ENCODE data around the gene RAD52. TPM values are rescaled to one million over a fixed set of nuclear protein-coding genes. Genes with fewer than 3 reads are reported as not detected.
"Not testable (repeated sequence)": the region's sequence is repeated elsewhere in the genome, so short reads cannot be mapped to it uniquely, and the experiment has no call there.

RAD52 gene
- total and polyA plus RNA-seq, 4 donors, result 4.4 to 25.7 (median 13.7) TPM

- peak in 1 of 2 donors; percentile 64 for DNase-seq
- Histone ChIP-seq H3K4me1 (ENCODE audit: control insufficient read depth in 1 of 2, insufficient read depth in 2 of 2, low read length in 2 of 2) (no peaks in the 10 kb centered on the region), H3K4me3 (ENCODE audit: low read length in 2 of 2) (no peak overlapping the region), H3K27ac (ENCODE audit: low read depth in 1 of 2, low read length in 2 of 2) (no peak overlapping the region), H3K27me3 (ENCODE audit: control insufficient read depth in 1 of 2, insufficient read depth in 2 of 2, low read length in 1 of 2) (no peaks in the 10 kb centered on the region), H3K9me3 (ENCODE audit: control insufficient read depth, low read length) (no peaks in the 10 kb centered on the region), H3K36me3 (ENCODE audit: control insufficient read depth in 1 of 2, insufficient read depth in 2 of 2, low read length in 1 of 2) (no peaks in the 10 kb centered on the region)
- ATAC-seq (ENCODE audit: low FRiP score), result no peak
- intact Hi-C loops (cut with DNase I), result no loop called here
- WGBS, 2 donors, result 86 to 88% methylated on average over 8 of the region's 8 CpGs
These were observed 12.8 kb downstream of the RAD52 start for GRCh38 chr12:936377-937345.

DNA sequence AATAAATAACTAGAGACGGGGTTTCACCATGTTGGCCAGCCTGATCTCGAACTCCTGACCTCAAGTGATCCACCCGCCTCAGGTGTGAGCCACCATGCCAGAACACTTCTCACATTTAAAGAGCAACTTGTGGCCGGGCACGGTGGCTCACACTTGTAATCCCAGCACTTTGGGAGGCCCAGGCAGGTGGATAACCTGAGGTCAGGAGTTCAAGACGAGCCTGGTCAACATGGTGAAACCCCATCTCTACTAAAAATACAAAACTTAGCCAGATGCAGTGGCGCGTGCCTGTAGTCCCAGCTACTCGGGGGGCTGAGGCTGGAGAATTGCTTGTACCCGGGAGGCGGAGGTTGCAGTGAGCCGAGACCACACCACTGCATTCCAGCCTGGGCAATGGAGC, 13.6 kb downstream of the RAD52 start:
- H3K4me3 ChIP-seq (ENCODE audit: low read length in 2 of 2); intact Hi-C loops (cut with DNase I); H3K36me3 ChIP-seq (ENCODE audit: control insufficient read depth in 1 of 2, insufficient read depth in 2 of 2, low read length in 1 of 2); H3K27me3 ChIP-seq (ENCODE audit: control insufficient read depth in 1 of 2, insufficient read depth in 2 of 2, low read length in 1 of 2); H3K4me1 ChIP-seq (ENCODE audit: control insufficient read depth in 1 of 2, insufficient read depth in 2 of 2, low read length in 2 of 2); H3K27ac ChIP-seq (ENCODE audit: low read depth in 1 of 2, low read length in 2 of 2); ATAC-seq (ENCODE audit: low FRiP score); H3K9me3 ChIP-seq (ENCODE audit: control insufficient read depth, low read length): not testable (repeated sequence)
- WGBS, 2 donors, result 94 to 96% methylated on average over 12 of the region's 12 CpGs
- peak in 1 of 2 donors; percentile 56 for DNase-seq

GRCh38 chr12:931591-931990, 17.9 kb downstream of the RAD52 start:
- Histone ChIP-seq H3K27ac (ENCODE audit: low read depth in 1 of 2, low read length in 2 of 2) (no peak overlapping the region), H3K4me1 (ENCODE audit: control insufficient read depth in 1 of 2, insufficient read depth in 2 of 2, low read length in 2 of 2) (no peaks in the 10 kb centered on the region), H3K4me3 (ENCODE audit: low read length in 2 of 2) (no peak overlapping the region), H3K27me3 (ENCODE audit: control insufficient read depth in 1 of 2, insufficient read depth in 2 of 2, low read length in 1 of 2) (no peaks in the 10 kb centered on the region), H3K36me3 (ENCODE audit: control insufficient read depth in 1 of 2, insufficient read depth in 2 of 2, low read length in 1 of 2) (peaks cover 3 to 4% of the 10 kb centered on the region in 2 donors), H3K9me3 (ENCODE audit: control insufficient read depth, low read length) (no peaks in the 10 kb centered on the region)
- ATAC-seq (ENCODE audit: low FRiP score) (no peak), DNase-seq (no peak)
- WGBS, 2 donors, result 81 to 90% methylated on average over 4 of the region's 4 CpGs
- intact Hi-C loops (cut with DNase I), result no loop called here

DNA sequence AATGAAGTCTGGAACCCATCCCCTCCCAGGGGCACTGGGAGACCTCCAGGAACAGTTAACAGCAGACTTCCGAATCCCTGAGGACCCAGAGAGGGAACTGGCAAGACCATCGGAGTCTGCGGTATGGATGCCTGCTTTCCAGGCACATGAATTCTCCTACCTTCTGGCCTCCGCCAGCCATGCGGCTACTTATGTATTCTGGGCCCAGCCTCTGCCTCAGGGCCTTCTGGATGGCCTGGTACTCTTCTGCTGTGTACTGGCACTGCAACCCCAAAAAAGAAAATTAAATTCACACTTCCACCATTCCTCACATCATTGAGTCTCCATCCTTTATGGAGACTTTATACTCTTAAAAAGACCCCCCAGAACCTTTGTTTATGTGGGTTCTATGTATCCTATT, 18.4 kb downstream of the RAD52 start:
- H3K4me1 ChIP-seq (ENCODE audit: control insufficient read depth in 1 of 2, insufficient read depth in 2 of 2, low read length in 2 of 2), result no peaks in the 10 kb centered on the region
- no peaks in the 10 kb centered on the region for H3K9me3 ChIP-seq (ENCODE audit: control insufficient read depth, low read length)
- intact Hi-C loops (cut with DNase I), result no loop called here
- 94 to 95% methylated on average over 5 of the region's 5 CpGs for WGBS, 2 donors
- ATAC-seq (ENCODE audit: low FRiP score), result no peak
- no peak overlapping the region for H3K27ac ChIP-seq (ENCODE audit: low read depth in 1 of 2, low read length in 2 of 2)
- H3K36me3 ChIP-seq (ENCODE audit: control insufficient read depth in 1 of 2, insufficient read depth in 2 of 2, low read length in 1 of 2), result peaks cover 3 to 4% of the 10 kb centered on the region in 2 donors
- no peaks in the 10 kb centered on the region for H3K27me3 ChIP-seq (ENCODE audit: control insufficient read depth in 1 of 2, insufficient read depth in 2 of 2, low read length in 1 of 2)
- no peak overlapping the region for H3K4me3 ChIP-seq (ENCODE audit: low read length in 2 of 2)
- no peak for DNase-seq

DNA sequence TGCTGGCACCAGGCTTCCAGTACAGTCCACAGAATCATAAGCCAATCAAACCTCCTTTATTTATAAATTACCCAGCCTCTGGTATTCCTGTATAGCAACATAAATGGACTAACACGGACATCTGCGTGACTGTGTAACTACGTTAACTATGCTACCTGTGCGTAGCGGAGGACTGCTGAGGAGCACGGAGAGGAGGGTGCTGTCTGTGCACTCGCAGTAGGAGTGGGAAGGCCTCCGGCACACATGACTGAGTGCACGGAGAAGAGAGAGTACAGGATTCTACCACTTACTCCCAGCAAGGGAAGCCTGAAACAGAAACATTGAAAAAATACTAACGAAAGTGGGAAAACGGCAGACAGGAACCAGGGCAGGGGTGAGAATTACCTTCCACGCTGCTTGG, 22.9 kb downstream of the RAD52 start:
- ATAC-seq (ENCODE audit: low FRiP score) (no peak), DNase-seq (no peak)
- Histone ChIP-seq H3K4me3 (ENCODE audit: low read length in 2 of 2) (no peak overlapping the region), H3K27me3 (ENCODE audit: control insufficient read depth in 1 of 2, insufficient read depth in 2 of 2, low read length in 1 of 2) (no peaks in the 10 kb centered on the region), H3K9me3 (ENCODE audit: control insufficient read depth, low read length) (no peaks in the 10 kb centered on the region), H3K27ac (ENCODE audit: low read depth in 1 of 2, low read length in 2 of 2) (no peak overlapping the region), H3K4me1 (ENCODE audit: control insufficient read depth in 1 of 2, insufficient read depth in 2 of 2, low read length in 2 of 2) (no peaks in the 10 kb centered on the region), H3K36me3 (ENCODE audit: control insufficient read depth in 1 of 2, insufficient read depth in 2 of 2, low read length in 1 of 2) (peaks cover 2 to 4% of the 10 kb centered on the region in 2 donors)
- intact Hi-C loops (cut with DNase I), result no loop called here
- 86% methylated on average over 12 of the region's 12 CpGs for WGBS, 2 donors

DNA sequence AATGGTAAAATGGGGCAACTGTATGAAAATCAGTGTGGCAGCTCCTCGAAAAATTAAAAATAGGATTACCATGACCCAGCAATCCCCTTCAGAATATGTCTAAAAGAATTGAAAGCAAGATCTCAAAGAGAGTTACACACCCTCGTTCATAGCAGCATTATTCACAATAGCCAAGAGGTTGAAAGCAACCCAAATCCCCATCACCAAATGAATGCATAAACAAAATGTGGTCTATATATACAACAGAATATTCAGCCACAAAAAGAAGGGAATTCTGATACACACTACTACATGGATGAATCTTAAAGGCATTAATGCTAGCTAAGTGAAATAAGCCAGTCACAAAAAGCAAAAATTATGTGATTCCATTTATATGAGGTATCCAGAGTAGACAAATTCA, 27.2 kb downstream of the RAD52 start:
- H3K27ac ChIP-seq (ENCODE audit: low read depth in 1 of 2, low read length in 2 of 2), result no peak overlapping the region
- peaks cover 0 to 2% of the 10 kb centered on the region in 2 donors for H3K36me3 ChIP-seq (ENCODE audit: control insufficient read depth in 1 of 2, insufficient read depth in 2 of 2, low read length in 1 of 2)
- intact Hi-C loops (cut with DNase I), result no loop called here
- DNase-seq, result no peak
- 81 to 83% methylated on average over 2 of the region's 2 CpGs for WGBS, 2 donors
- H3K4me1 ChIP-seq (ENCODE audit: control insufficient read depth in 1 of 2, insufficient read depth in 2 of 2, low read length in 2 of 2), result no peaks in the 10 kb centered on the region
- no peaks in the 10 kb centered on the region for H3K27me3 ChIP-seq (ENCODE audit: control insufficient read depth in 1 of 2, insufficient read depth in 2 of 2, low read length in 1 of 2)
- H3K9me3 ChIP-seq (ENCODE audit: control insufficient read depth, low read length), result no peaks in the 10 kb centered on the region
- no peak overlapping the region for H3K4me3 ChIP-seq (ENCODE audit: low read length in 2 of 2)
- ATAC-seq (ENCODE audit: low FRiP score), result no peak

GRCh38 chr12:920676-921075, 28.8 kb downstream of the RAD52 start:
- no peaks in the 10 kb centered on the region for H3K9me3 ChIP-seq (ENCODE audit: control insufficient read depth, low read length)
- H3K27ac ChIP-seq (ENCODE audit: low read depth in 1 of 2, low read length in 2 of 2), result no peak overlapping the region
- H3K4me3 ChIP-seq (ENCODE audit: low read length in 2 of 2), result no peak overlapping the region
- ATAC-seq (ENCODE audit: low FRiP score) (no peak), DNase-seq (no peak)
- peaks cover 0 to 5% of the 10 kb centered on the region in 2 donors for H3K36me3 ChIP-seq (ENCODE audit: control insufficient read depth in 1 of 2, insufficient read depth in 2 of 2, low read length in 1 of 2)
- no peaks in the 10 kb centered on the region for H3K4me1 ChIP-seq (ENCODE audit: control insufficient read depth in 1 of 2, insufficient read depth in 2 of 2, low read length in 2 of 2)
- H3K27me3 ChIP-seq (ENCODE audit: control insufficient read depth in 1 of 2, insufficient read depth in 2 of 2, low read length in 1 of 2), result no peaks in the 10 kb centered on the region
- intact Hi-C loops (cut with DNase I), result no loop called here
- WGBS, 2 donors, result 97 to 100% methylated on average over 1 of the region's 1 CpG

GRCh38 chr12:916712-917445, 32.6 kb downstream of the RAD52 start:
- WGBS, 2 donors, result 89 to 92% methylated on average over 23 of the region's 23 CpGs

More at GRCh38 chr12:916712-917445, 32.6 kb downstream of the RAD52 start:
- intact Hi-C loops (cut with DNase I), result no loop called here
- Histone ChIP-seq H3K27me3 (ENCODE audit: control insufficient read depth in 1 of 2, insufficient read depth in 2 of 2, low read length in 1 of 2) (no peaks in the 10 kb centered on the region), H3K36me3 (ENCODE audit: control insufficient read depth in 1 of 2, insufficient read depth in 2 of 2, low read length in 1 of 2) (peaks cover 0 to 7% of the 10 kb centered on the region in 2 donors), H3K4me1 (ENCODE audit: control insufficient read depth in 1 of 2, insufficient read depth in 2 of 2, low read length in 2 of 2) (no peaks in the 10 kb centered on the region), H3K9me3 (ENCODE audit: control insufficient read depth, low read length) (no peaks in the 10 kb centered on the region), H3K4me3 (ENCODE audit: low read length in 2 of 2) (no peak overlapping the region), H3K27ac (ENCODE audit: low read depth in 1 of 2, low read length in 2 of 2) (no peak overlapping the region)
- DNase-seq, result no peak
- no peak for ATAC-seq (ENCODE audit: low FRiP score)
